Mucosa of rectum (tissue), 2 donors: ENCODE measurements around the gene MEAK7.

Source experiments
- H3K27ac ChIP-seq, 2 donors: one replicate each; pipeline ENCODE4 v1.7.0; 2013; ENCODE audit warnings: inconsistent platforms in 2 of 2, low read depth in 2 of 2, low read length in 2 of 2
- H3K27me3 ChIP-seq, 2 donors: one replicate each; pipeline ENCODE4 v1.7.0; 2013; ENCODE audit warnings: low read length in 2 of 2; ENCODE audit not compliant: control insufficient read depth in 2 of 2, insufficient read depth in 2 of 2
- H3K36me3 ChIP-seq, 2 donors: one replicate each; pipeline ENCODE4 v1.7.0; 2013; ENCODE audit warnings: low read length in 2 of 2; ENCODE audit not compliant: control insufficient read depth in 2 of 2, insufficient read depth in 2 of 2
- H3K4me1 ChIP-seq, 2 donors: one replicate each; pipeline ENCODE4 v1.7.0; 2013; ENCODE audit warnings: low read length in 2 of 2, mild to moderate bottlenecking in 1 of 2; ENCODE audit not compliant: control insufficient read depth in 2 of 2, insufficient read depth in 2 of 2
- H3K4me3 ChIP-seq, 2 donors: one replicate each; pipeline ENCODE4 v1.7.0; 2013; ENCODE audit warnings: low read length in 2 of 2
- H3K9ac ChIP-seq, 2 donors: one replicate each; pipeline ENCODE4 v1.7.0; 2013; ENCODE audit warnings: low read length in 2 of 2, low read depth in 1 of 2, mild to moderate bottlenecking in 1 of 2
- H3K9me3 ChIP-seq, 2 donors: one replicate each; pipeline ENCODE4 v1.7.0; 2013; ENCODE audit warnings: low read length in 2 of 2; ENCODE audit not compliant: control insufficient read depth in 2 of 2
- donor health status: healthy.
- donor health status: Normal muscosa, but diverticular disease.

MEAK7 gene

DNA sequence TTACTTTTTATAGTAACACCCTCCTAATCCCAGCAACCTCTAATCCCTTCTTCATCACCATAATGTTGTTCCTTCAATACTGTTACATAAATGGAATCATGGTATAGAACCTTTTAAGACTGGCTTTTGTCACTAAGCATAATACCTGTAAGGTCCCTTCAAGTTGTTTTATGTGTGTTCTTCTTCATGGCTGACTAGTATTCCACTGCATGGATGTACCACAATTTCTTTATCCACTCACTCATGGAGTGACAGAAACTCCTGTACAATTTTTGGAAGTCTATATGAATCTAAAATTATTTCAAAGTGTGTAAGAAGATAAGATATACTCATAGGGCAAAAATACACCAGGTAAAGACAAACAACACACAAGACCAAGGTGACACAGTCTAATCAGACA is 36.8 kb downstream of the MEAK7 start:
- Histone ChIP-seq H3K4me3 (no peak overlapping the region), H3K9ac (no peak overlapping the region), H3K27me3 (no peaks in the 10 kb centered on the region), H3K27ac (no peak overlapping the region), H3K9me3 (peaks cover 2 to 4% of the 10 kb centered on the region in 2 donors), H3K4me1 (no peaks in the 10 kb centered on the region), H3K36me3 (peaks cover 19 to 22% of the 10 kb centered on the region in 2 donors)

- H3K36me3 ChIP-seq, result peaks cover 24 to 25% of the 10 kb centered on the region in 2 donors
Measured at GRCh38 chr16:84467256-84467655, 37.2 kb downstream of the MEAK7 start.

DNA sequence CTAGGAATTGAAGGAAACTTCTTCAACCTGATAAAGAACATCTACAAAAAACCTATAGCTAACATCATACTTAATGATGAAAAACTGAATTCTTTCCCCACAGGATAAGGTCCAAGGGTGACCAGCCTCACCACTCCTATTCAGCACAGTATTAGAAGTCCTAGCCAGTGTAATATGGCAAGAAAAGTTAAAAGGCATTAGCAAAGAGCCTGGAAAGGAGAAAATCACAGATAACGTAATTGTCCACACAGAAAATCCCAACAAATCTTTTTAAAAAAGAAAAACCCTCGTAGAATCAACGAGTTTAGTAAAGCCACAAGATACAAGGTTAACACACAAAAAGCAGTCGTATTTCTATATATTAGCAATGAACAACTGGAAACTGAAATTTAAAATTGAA is 37.8 kb downstream of the MEAK7 start:
- no peak overlapping the region for H3K9ac ChIP-seq
- no peak overlapping the region for H3K27ac ChIP-seq
- H3K4me1 ChIP-seq, result no peaks in the 10 kb centered on the region
- H3K4me3 ChIP-seq, result no peak overlapping the region
- H3K36me3 ChIP-seq, result peaks cover 28 to 30% of the 10 kb centered on the region in 2 donors
- H3K9me3 ChIP-seq, result peaks cover 2 to 4% of the 10 kb centered on the region in 2 donors
- H3K27me3 ChIP-seq, result no peaks in the 10 kb centered on the region

More at GRCh38 chr16:84467256-84467655, 37.2 kb downstream of the MEAK7 start:
- no peaks in the 10 kb centered on the region for H3K4me1 ChIP-seq
- no peak overlapping the region for H3K9ac ChIP-seq
- no peak overlapping the region for H3K4me3 ChIP-seq
- H3K9me3 ChIP-seq, result peaks cover 2 to 4% of the 10 kb centered on the region in 2 donors
- no peaks in the 10 kb centered on the region for H3K27me3 ChIP-seq
- no peak overlapping the region for H3K27ac ChIP-seq

- Histone ChIP-seq H3K27me3 (no peaks in the 10 kb centered on the region), H3K4me3 (no peak overlapping the region), H3K36me3 (peaks cover 42% of the 10 kb centered on the region in 2 donors), H3K4me1 (no peaks in the 10 kb centered on the region), H3K27ac (no peak overlapping the region), H3K9ac (no peak overlapping the region), H3K9me3 (peaks cover 2 to 4% of the 10 kb centered on the region in 2 donors)
Measured at GRCh38 chr16:84465154-84465553, 39.3 kb downstream of the MEAK7 start.

- no peak overlapping the region for H3K4me3 ChIP-seq
- no peaks in the 10 kb centered on the region for H3K4me1 ChIP-seq
- peaks cover 45 to 51% of the 10 kb centered on the region in 2 donors for H3K36me3 ChIP-seq
- no peak overlapping the region for H3K27ac ChIP-seq
- no peak overlapping the region for H3K9ac ChIP-seq
- H3K27me3 ChIP-seq, result no peaks in the 10 kb centered on the region
- peaks cover 2 to 4% of the 10 kb centered on the region in 2 donors for H3K9me3 ChIP-seq
Measured at GRCh38 chr16:84464116-84464515, 40.3 kb downstream of the MEAK7 start.

GRCh38 chr16:84463221-84463620 is 41.2 kb downstream of the MEAK7 start:
- Histone ChIP-seq H3K9ac (no peak overlapping the region), H3K4me1 (no peaks in the 10 kb centered on the region), H3K4me3 (no peak overlapping the region), H3K36me3 (peaks cover 45 to 58% of the 10 kb centered on the region in 2 donors), H3K27me3 (no peaks in the 10 kb centered on the region), H3K27ac (no peak overlapping the region), H3K9me3 (peaks cover 2 to 4% of the 10 kb centered on the region in 2 donors)

DNA sequence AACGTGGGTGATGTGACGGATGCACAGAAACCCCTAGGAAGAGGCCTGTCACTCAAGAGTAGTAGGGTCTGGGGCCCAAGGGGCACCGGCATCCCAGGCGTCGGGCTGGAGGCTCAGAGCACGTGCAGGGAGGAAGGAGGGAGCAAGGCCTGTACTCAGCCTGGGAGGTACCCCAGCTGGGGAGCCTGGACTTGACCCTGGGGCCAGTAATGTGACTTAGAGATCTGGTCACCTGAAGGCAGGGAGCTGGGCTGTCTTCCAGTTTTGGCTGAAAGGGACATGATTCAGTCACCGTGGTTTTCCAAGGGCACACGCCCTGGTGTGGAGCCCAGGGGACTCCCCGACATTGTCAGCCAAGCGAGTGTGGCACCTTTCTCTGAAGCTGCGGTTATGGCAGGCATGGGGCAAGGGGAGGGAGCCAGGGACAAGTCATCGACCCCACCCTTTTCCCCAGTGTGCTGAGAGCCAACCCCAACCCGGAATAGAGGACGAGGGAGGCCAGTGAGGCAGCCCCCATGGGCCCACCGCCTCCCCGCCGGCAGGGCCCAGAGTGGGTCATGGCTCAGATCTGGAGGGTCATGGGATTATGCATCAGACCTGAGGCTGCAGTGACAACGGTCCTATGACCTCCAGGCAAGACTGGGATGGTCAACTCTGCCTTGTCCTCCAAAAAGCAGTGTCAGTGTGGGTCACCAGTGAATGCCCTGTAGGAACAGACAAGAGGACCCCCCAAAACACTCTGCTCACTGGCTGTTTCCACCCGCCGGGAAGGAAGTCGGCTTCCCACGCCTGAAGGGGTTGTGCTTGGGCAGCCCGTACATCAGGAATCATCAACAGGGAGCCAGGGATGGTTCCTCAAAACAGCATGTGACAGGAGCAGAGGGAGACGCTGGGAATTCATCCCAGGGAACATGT is 41.9 kb downstream of the MEAK7 start:
- H3K27ac ChIP-seq, result no peak overlapping the region
- no peak overlapping the region for H3K9ac ChIP-seq
- peaks cover 45 to 58% of the 10 kb centered on the region in 2 donors for H3K36me3 ChIP-seq
- H3K4me1 ChIP-seq, result no peaks in the 10 kb centered on the region
- no peak overlapping the region for H3K4me3 ChIP-seq
- H3K27me3 ChIP-seq, result no peaks in the 10 kb centered on the region
- H3K9me3 ChIP-seq, result peaks cover 2 to 4% of the 10 kb centered on the region in 2 donors

- Histone ChIP-seq H3K4me3 (no peak overlapping the region), H3K27ac (no peak overlapping the region), H3K36me3 (peaks cover 45 to 58% of the 10 kb centered on the region in 2 donors), H3K9me3 (peaks cover 0 to 2% of the 10 kb centered on the region in 2 donors), H3K27me3 (no peaks in the 10 kb centered on the region), H3K9ac (no peak overlapping the region), H3K4me1 (no peaks in the 10 kb centered on the region)
Measured at GRCh38 chr16:84461413-84462295, 42.8 kb downstream of the MEAK7 start.

GRCh38 chr16:84461029-84461412 is 43.4 kb downstream of the MEAK7 start:
- Histone ChIP-seq H3K9ac (no peak overlapping the region), H3K9me3 (no peaks in the 10 kb centered on the region), H3K27me3 (no peaks in the 10 kb centered on the region), H3K27ac (no peak overlapping the region), H3K4me3 (no peak overlapping the region), H3K36me3 (peaks cover 45 to 58% of the 10 kb centered on the region in 2 donors), H3K4me1 (no peaks in the 10 kb centered on the region)
